ENCODE results near the gene KRT13. TPM values are rescaled to one million over a fixed set of nuclear protein-coding genes. Genes with fewer than 3 reads are reported as not detected.

KRT13 gene
- total and polyA plus RNA-seq, 8 donors: 0.17 to 29.1 (median 0.48) TPM; not detected in 2

GRCh38 chr17:41537990-41538389 is 32.6 kb upstream of the KRT13 start:
- no peaks in the 10 kb centered on the region for H3K9me3 ChIP-seq
- H3K27ac ChIP-seq: no peak overlapping the region
- TF ChIP-seq, protein P1, sequence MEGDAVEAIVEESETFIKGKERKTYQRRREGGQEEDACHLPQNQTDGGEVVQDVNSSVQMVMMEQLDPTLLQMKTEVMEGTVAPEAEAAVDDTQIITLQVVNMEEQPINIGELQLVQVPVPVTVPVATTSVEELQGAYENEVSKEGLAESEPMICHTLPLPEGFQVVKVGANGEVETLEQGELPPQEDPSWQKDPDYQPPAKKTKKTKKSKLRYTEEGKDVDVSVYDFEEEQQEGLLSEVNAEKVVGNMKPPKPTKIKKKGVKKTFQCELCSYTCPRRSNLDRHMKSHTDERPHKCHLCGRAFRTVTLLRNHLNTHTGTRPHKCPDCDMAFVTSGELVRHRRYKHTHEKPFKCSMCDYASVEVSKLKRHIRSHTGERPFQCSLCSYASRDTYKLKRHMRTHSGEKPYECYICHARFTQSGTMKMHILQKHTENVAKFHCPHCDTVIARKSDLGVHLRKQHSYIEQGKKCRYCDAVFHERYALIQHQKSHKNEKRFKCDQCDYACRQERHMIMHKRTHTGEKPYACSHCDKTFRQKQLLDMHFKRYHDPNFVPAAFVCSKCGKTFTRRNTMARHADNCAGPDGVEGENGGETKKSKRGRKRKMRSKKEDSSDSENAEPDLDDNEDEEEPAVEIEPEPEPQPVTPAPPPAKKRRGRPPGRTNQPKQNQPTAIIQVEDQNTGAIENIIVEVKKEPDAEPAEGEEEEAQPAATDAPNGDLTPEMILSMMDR (IDR thresholded peaks at IDR 0.05): no peak
- H3K4me1 ChIP-seq: no peaks in the 10 kb centered on the region
- DNase-seq (peak in 1 of 4 donors; percentile 33), ATAC-seq (no peak)
- intact Hi-C loops (cut with DNase I): no loop called here
- H3K4me3 ChIP-seq: no peak overlapping the region
- peaks cover 0 to 30% of the 10 kb centered on the region in 2 donors for H3K27me3 ChIP-seq
- no peaks in the 10 kb centered on the region for H3K36me3 ChIP-seq

DNA sequence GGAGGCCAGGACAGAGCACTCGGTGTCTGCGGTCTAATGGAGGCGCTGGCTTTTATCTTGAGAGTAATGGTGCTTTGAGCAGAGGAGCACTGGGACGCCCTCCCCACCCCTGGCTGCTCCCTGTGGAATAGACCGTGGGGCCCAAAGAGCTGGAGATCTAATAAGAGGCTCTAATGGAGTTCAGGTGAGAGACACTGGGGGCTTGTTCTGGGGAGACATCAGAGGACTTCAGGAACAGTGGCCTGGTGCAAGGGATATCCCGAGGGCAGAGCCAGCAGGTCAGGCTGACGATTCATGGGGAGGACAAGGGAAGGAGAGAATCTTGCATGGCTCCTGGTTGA is 32.2 kb upstream of the KRT13 start:
- intact Hi-C loops (cut with DNase I): no loop called here
- Histone ChIP-seq H3K4me3 (no peak overlapping the region), H3K36me3 (no peaks in the 10 kb centered on the region), H3K27me3 (peaks cover 0 to 28% of the 10 kb centered on the region in 2 donors), H3K9me3 (no peaks in the 10 kb centered on the region), H3K4me1 (no peaks in the 10 kb centered on the region), H3K27ac (no peak overlapping the region)
- ATAC-seq (no peak), DNase-seq (peak in 1 of 4 donors; percentile 22)
- TF ChIP-seq, protein P1 (IDR thresholded peaks at IDR 0.05): no peak

DNA sequence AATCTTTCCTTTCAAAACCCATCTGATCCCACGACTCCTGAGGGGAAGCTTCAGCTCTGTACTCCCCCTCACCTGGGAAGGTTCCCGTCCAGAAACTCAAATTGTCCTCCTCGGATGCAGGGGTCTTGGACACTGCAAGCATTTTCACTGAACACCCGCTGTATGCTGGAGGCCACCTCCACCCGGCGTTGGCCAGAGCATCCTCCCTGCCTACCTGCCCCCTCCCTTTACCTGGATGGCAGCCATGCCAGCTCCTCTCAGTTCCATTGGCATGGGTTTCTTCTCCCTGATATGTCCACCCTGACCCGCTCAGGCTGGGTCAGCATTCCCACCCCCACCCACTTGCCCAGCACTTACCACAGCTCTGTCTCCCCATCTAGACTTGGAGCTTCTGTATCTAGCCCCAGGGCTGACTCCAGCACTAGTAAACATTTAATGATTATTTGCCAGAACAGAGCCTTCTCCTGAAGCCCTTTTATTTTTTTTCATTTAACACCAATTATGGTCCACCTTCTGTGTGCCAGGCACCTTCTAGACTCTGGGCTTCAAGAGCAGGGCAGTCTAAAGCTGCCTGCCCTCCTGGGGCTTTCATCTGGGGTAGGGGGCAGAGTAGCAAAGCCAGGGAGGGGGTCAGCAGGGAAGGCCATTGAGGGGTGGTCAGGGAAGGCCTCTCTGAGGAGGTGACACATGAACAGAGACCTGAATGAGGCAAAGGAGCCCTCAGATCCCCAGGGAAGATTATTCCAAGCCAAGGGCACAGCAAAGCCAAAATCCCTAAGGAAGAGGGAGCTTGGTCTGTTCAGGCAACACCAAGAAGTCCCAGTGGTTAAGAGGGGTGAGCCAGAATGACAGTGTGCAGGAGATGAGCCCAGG is 31.6 kb upstream of the KRT13 start:
- H3K4me3 ChIP-seq: no peak overlapping the region
- DNase-seq: peak in 1 of 4 donors; percentile 24
- no peaks in the 10 kb centered on the region for H3K36me3 ChIP-seq
- H3K4me1 ChIP-seq: no peaks in the 10 kb centered on the region
- ATAC-seq: no peak
- intact Hi-C loops (cut with DNase I): no loop called here
- H3K27me3 ChIP-seq: peaks cover 0 to 32% of the 10 kb centered on the region in 2 donors
- no peaks in the 10 kb centered on the region for H3K9me3 ChIP-seq
- no peak overlapping the region for H3K27ac ChIP-seq
- TF ChIP-seq, protein P1 (IDR thresholded peaks at IDR 0.05): no peak

GRCh38 chr17:41535764-41536481 is 30.5 kb upstream of the KRT13 start:
- Histone ChIP-seq H3K36me3 (no peaks in the 10 kb centered on the region), H3K9me3 (no peaks in the 10 kb centered on the region), H3K27ac (no peak overlapping the region), H3K4me1 (no peaks in the 10 kb centered on the region), H3K4me3 (no peak overlapping the region), H3K27me3 (peaks cover 0 to 42% of the 10 kb centered on the region in 2 donors)
- intact Hi-C loops (cut with DNase I): no loop called here
- TF ChIP-seq, protein P1 (IDR thresholded peaks at IDR 0.05): no peak
- ATAC-seq (peak; percentile 60), DNase-seq (peak in 2 of 4 donors; percentile 4 to 64)

- Histone ChIP-seq H3K27ac (no peak overlapping the region), H3K4me3 (no peak overlapping the region), H3K36me3 (no peaks in the 10 kb centered on the region), H3K4me1 (no peaks in the 10 kb centered on the region), H3K9me3 (no peaks in the 10 kb centered on the region), H3K27me3 (peaks cover 0 to 51% of the 10 kb centered on the region in 2 donors)
- intact Hi-C loops (cut with DNase I): no loop called here
- DNase-seq (no peak), ATAC-seq (no peak)
- TF ChIP-seq, protein P1 (IDR thresholded peaks at IDR 0.05): no peak
Observed at GRCh38 chr17:41534899-41535546, 29.6 kb upstream of the KRT13 start.
